ENCODE results near the gene E2F8.

The E2F8 gene

GRCh38 chr11:19181531-19182261 lies 59.0 kb downstream of the E2F8 start:
- DNase-seq = no peak

DNA sequence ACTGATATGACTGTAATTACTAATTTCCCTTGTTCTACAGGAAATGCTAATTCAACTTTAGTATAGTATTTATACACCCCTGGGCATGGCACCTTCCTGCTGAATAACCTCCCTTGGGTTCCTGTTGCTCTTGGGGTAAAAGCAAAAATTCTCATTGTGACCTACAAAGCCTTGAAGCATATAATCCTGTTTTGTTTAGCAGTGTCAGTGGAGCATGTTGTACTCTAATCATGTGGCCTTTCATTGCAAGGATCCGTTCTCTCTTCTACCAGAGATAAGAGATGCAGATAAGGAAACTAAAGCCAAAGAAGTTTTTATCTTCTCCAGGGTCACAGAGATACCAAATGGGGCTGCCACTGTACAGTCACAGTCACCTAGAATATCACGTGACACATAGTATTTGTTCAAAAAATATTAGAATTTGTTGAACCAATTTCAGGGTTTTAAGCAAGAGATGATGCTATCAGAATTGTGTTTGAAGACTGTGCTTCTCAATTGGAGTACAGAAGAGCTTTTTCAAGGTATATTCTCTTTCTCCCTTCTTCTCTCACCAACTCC lies 64.0 kb downstream of the E2F8 start:
- no peak for DNase-seq
